Measurements from ENCODE around the gene NUP155.

- TF ChIP-seq CTCF (IDR thresholded peaks at IDR 0.05) (no peak), POLR2A (IDR thresholded peaks at IDR 0.05) (no peak)
These were observed 15.7 kb downstream of the NUP155 start for GRCh38 chr5:37355161-37355560.
